KOPT-K1 (cell line): ENCODE measurements around the gene MTOR.
A peak's percentile ranks its signal among the peaks of the same experiment; 100 is the strongest.
"Not testable (repeated sequence)": the region's sequence is repeated elsewhere in the genome, so short reads cannot be mapped to it uniquely, and the experiment has no call there.

Experiments used
- H3K27ac ChIP-seq: fragments of 200-600 bp; sonication (generic); 2 replicates; pipeline ENCODE4 v1.5.1; 2016; ENCODE audit warnings: antibody characterized with exemption, mild to moderate bottlenecking, low read depth, low read length; ENCODE audit not compliant: poor library complexity, severe bottlenecking
- H3K36me3 ChIP-seq: fragments of 200-600 bp; sonication (generic); 2 replicates; pipeline ENCODE4 v1.5.1; 2017; ENCODE audit warnings: antibody characterized with exemption, mild to moderate bottlenecking, low read length, moderate library complexity; ENCODE audit not compliant: insufficient read depth
- H3K9me3 ChIP-seq: fragments of 200-600 bp; sonication (generic); 2 replicates; pipeline ENCODE4 v1.5.1; 2017; ENCODE audit warnings: antibody characterized with exemption, low read length, mild to moderate bottlenecking; ENCODE audit not compliant: insufficient read depth, poor library complexity, severe bottlenecking

The MTOR gene

DNA sequence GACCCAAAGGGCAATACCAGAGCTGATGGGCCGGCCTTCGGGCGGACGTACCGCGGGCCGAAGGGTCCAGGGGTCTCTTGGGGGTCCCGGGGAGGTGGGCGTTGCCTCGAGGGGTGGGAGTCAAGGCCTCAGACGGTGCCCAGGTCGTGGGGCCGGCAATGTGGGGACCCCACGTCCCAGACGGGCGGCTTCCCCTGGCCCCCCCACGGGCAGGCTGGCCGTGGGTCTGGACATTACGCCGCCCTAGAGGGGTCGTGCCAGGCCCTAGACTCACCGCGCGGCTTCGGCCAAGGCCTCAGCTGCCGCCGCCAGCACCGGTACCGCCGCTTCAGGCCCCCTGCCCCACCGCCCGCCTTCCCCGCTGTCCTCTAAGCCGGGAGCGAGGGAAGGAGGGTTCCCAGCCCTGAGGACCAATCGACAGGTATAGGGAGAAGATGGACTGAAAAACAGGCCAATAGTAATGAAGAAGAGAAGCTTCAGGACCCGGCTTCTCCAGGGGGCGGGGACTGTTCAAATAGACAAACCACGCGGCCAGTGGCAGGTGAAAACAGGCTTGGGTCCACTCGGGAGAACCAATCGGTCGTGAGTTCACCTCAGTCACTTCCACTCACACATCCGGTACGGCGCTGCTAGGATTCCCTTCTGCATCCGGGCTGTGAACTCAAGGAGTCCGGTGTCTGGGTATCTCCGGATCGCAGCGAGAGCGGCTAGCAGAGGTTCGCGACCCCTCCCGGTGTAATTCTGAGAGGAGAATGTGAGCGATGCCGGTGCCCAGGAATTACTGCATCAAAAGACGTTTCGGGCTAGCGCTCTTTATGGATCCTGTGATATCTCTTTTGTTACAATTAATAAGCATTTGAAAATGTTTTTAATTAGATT is at the start of gene MTOR:
Gene MTOR, minus strand, starts transcription at position 381 of the 879 bp plus-strand sequence. CDS start 3,142 bp downstream, outside the sequence.
- Histone ChIP-seq H3K36me3 (peaks cover 28% of the 10 kb centered on the region), H3K9me3 (no peaks in the 10 kb centered on the region), H3K27ac (peak within 1 kb of the TSS; percentile 67)

DNA sequence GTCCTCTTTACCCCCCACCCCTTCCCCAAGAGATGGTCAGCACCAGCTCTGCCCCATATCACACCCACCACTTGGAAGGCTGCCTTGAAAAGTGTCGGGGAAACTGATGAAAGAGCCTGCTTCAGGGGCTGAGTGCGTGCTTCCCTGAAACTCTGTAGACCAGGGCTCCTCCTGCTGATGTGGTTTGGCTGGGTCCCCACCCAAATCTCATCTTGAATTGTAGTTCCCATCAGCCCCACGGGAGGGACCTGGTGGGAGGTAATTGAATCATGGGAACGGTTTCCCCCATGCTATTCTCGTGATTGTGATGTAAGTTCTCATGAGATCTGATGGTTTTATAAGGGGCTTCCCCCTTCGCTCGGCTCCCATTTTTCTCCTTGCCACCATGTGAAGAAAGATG is 47.0 kb upstream of the MTOR start:
- Histone ChIP-seq H3K9me3 (no peaks in the 10 kb centered on the region), H3K27ac (no peak overlapping the region), H3K36me3 (no peaks in the 10 kb centered on the region)

DNA sequence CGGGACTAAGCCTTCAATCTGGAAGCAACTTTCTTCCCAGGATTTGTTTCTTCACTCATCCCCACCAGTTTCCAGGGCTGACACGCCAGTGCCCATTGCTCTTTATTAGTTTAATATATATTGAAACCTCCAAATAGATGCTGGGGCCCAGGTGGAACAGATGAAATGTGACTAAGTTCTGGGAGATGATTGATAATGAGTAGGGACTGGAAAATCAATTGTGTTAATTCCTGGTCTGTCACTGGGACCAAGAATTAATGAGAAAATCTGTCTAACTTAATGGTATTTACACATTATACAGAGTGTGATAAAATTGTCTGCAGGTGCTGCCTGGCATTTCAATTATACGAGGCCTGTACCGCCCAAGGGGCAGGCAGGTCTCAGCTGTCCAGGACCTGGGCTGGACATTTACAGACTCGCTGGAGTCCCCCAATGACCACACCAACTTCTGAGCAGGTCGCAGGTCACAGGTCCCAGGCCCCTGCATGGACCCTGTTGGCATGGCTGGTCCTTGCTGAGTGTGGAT is 46.4 kb upstream of the MTOR start:
- no peak overlapping the region for H3K27ac ChIP-seq
- H3K9me3 ChIP-seq, result no peaks in the 10 kb centered on the region
- H3K36me3 ChIP-seq, result no peaks in the 10 kb centered on the region

DNA sequence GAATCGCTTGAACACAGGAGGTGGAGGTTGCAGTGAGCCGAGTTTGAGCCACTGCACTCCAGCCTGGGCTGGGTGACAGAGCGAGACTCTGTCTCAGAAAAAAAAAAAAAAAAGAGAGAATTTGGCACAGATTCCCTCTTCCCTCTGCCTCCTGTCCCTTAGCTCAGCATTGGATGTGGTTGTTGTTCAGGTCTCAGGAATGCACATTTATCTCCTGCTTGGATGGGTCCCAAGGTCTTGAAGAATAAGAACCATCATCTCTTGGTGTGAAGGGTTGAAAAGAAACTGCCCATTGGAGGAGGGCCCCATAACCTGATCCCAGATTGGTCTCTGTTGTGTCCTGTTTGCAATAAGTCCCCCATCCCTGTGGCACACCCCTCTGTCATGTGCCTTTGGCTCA is 45.5 kb upstream of the MTOR start:
- Histone ChIP-seq H3K36me3 (no peaks in the 10 kb centered on the region), H3K9me3 (no peaks in the 10 kb centered on the region), H3K27ac (no peak overlapping the region)

- not testable (repeated sequence) for H3K27ac ChIP-seq, H3K9me3 ChIP-seq, H3K36me3 ChIP-seq
Measured at GRCh38 chr1:11305516-11305915, 43.2 kb upstream of the MTOR start.

- Histone ChIP-seq H3K27ac (no peak overlapping the region), H3K36me3 (no peaks in the 10 kb centered on the region), H3K9me3 (no peaks in the 10 kb centered on the region)
Measured at GRCh38 chr1:11302366-11302765, 40.0 kb upstream of the MTOR start.

- Histone ChIP-seq H3K36me3 (0 out of 2 replicates have a peak, but pooled peaks cover under 1% of the 10 kb centered on the region), H3K9me3 (no peaks in the 10 kb centered on the region), H3K27ac (no peak overlapping the region)
Measured at GRCh38 chr1:11301601-11302000, 39.2 kb upstream of the MTOR start.

GRCh38 chr1:11299225-11299574 is 36.8 kb upstream of the MTOR start:
- H3K36me3 ChIP-seq, result peaks cover 24% of the 10 kb centered on the region
- no peaks in the 10 kb centered on the region for H3K9me3 ChIP-seq
- H3K27ac ChIP-seq, result no peak overlapping the region

DNA sequence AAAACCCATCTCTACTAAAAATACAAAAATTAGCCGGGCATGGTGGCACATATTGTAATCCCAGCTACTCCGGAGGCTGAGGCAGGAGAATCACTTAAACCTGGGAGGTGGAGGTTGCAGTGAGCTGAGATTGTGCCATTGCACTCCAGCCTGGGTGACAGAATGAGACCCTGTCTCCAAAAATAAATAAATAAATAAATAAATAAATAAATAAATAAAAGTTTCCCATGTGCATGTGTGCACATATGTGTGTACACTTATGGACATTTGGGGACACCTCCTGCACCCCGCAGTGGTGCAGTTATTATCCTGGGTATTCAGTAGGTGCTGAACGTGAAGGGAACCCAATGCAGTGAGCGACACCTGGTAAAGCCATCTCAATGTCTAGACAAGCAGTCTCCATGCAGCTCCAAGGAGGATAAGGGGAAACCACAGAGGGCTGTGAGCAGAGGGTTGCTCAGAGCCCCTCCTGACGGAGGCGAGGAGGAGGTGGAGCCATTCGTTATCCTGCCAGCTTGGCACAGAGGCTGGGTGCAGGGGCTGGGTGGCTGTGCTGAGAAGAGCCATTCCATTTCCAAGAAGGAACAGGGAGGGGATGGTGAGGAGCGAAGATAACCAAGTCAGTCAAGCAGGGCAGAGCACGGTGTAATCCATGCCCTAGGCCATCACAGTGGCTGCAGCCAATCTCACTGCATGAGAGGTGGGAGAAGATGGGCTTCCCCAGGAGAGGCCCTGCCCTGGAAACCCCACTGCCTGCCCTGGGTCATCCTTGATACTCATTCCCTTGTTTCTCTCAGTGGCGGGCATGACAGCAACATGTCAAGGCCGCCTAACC is 36.3 kb upstream of the MTOR start:
- Histone ChIP-seq H3K36me3 (peaks cover 28% of the 10 kb centered on the region), H3K9me3 (no peaks in the 10 kb centered on the region), H3K27ac (no peak overlapping the region)

DNA sequence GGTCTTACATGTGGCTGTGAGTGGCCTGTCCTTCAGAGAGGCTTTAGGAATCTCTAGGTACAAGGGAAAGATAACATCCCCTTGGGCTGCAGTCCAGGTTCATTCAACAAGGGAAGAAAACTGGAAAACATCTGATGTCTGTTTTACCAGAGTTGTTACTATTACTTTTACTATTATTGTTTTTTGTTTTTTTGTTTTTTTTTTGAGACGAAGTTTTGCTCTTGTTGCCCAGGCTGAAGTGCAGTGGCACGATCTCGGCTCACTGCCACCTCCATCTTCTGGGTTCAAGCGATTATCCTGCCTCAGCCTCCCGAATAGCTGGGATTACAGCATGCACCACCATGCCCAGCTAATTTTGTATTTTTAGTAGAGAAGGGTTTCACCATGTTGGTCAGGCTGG is 35.4 kb upstream of the MTOR start:
- peaks cover 33% of the 10 kb centered on the region for H3K36me3 ChIP-seq
- not testable (repeated sequence) for H3K27ac ChIP-seq, H3K9me3 ChIP-seq

GRCh38 chr1:11295905-11296304 is 33.6 kb upstream of the MTOR start:
- Histone ChIP-seq H3K27ac (no peak overlapping the region), H3K36me3 (peaks cover 39% of the 10 kb centered on the region), H3K9me3 (no peaks in the 10 kb centered on the region)

- H3K36me3 ChIP-seq, result peaks cover 49% of the 10 kb centered on the region
- H3K27ac ChIP-seq, result no peak overlapping the region
- H3K9me3 ChIP-seq, result no peaks in the 10 kb centered on the region
Measured at GRCh38 chr1:11294951-11295350, 32.6 kb upstream of the MTOR start.

GRCh38 chr1:11293856-11294255 is 31.5 kb upstream of the MTOR start:
- no peaks in the 10 kb centered on the region for H3K9me3 ChIP-seq
- no peak overlapping the region for H3K27ac ChIP-seq
- peaks cover 58% of the 10 kb centered on the region for H3K36me3 ChIP-seq

GRCh38 chr1:11291049-11291448 is 28.7 kb upstream of the MTOR start:
- Histone ChIP-seq H3K27ac (no peak overlapping the region), H3K9me3 (no peaks in the 10 kb centered on the region), H3K36me3 (peaks cover 78% of the 10 kb centered on the region)

- no peaks in the 10 kb centered on the region for H3K9me3 ChIP-seq
- no peak overlapping the region for H3K27ac ChIP-seq
- H3K36me3 ChIP-seq, result peaks cover 74% of the 10 kb centered on the region
Measured at GRCh38 chr1:11289064-11289463, 26.7 kb upstream of the MTOR start.
